Measurements from ENCODE around the gene ADRA2A. TPM values are rescaled to one million over a fixed set of nuclear protein-coding genes. Genes with fewer than 3 reads are reported as not detected.
A peak's percentile ranks its signal among the peaks of the same experiment; 100 is the strongest.

ADRA2A gene
- total and polyA plus RNA-seq, 2 experiments from 2014 or later: 18.9 to 74.8 TPM

DNA sequence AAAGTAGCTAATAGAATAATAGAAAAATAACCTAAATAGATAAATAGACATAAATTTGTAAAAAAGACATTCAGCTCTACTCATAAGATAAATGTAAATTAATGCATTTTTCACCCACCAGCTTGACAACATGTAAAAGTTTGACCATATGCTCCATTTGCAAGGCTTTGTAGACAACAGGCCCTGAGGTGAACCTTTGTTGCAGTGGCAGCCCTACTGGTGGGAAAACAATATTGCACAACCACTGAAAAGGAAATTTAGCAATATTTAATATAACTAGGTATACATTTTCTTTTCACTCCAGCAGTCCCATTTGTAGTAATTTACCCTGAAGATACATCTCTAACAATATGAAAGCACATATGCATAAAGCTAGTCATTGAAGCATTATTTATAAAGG lies 39.0 kb upstream of the ADRA2A start:
- H3K4me1 ChIP-seq (ENCODE audit: insufficient read depth): peaks cover 19% of the 10 kb centered on the region
- H3K9ac ChIP-seq: no peak overlapping the region
- H3F3A ChIP-seq (ENCODE audit: insufficient read depth): peaks cover 28% of the 10 kb centered on the region
- no peak overlapping the region for H3K27ac ChIP-seq
- no peak overlapping the region for H3K4me2 ChIP-seq (ENCODE audit: unreplicated experiment)
- 0 out of 2 replicates have a peak, but pooled peaks cover 5% of the 10 kb centered on the region for H3K36me3 ChIP-seq (ENCODE audit: low read depth)
- no peak overlapping the region for H2AFZ ChIP-seq
- in situ Hi-C loops (cut with MboI): no loop called here
- no peaks in the 10 kb centered on the region for H3K9me3 ChIP-seq (ENCODE audit: low read depth)
- H3K79me2 ChIP-seq (ENCODE audit: insufficient read depth): no peaks in the 10 kb centered on the region
- H3K4me3 ChIP-seq: no peak overlapping the region
- no peaks in the 10 kb centered on the region for H3K9me2 ChIP-seq (ENCODE audit: insufficient read depth)
- peak; percentile 4 for DNase-seq
- H4K20me1 ChIP-seq (ENCODE audit: insufficient read depth): no peaks in the 10 kb centered on the region
- no peaks in the 10 kb centered on the region for H3K27me3 ChIP-seq (replicated peaks; ENCODE audit: insufficient read depth)
- TF ChIP-seq EZH2 (IDR thresholded peaks at IDR 0.05; ENCODE audit: insufficient read depth, poor library complexity, severe bottlenecking): no peak
- no peak for TF ChIP-seq EZH2phosphoT487 (IDR thresholded peaks at IDR 0.05; ENCODE audit: insufficient read depth, low read depth)

DNA sequence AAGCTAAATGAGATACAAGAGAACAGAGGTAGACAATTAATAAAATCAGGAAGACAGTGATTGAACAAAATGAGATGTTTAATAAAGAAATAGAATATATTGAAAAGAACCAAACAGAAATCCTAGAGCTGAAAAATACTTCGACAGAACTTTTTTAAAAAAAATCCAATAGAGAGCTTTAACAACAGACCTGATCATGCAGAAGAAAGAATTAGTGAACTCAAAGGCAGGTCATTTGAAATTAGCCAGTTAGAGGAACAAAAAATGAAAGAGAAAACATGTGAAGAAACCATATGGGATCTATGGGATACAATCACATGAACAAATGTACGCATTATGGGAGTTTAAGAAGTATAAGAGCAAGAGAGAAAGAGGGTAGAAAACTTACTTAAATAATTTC lies 37.3 kb upstream of the ADRA2A start:
- 72 to 78% methylated on average over 2 of the region's 2 CpGs for WGBS, 2 experiments (ENCODE audit: low coverage in 1 of 2, low lambda C conversion rate in 2 of 2, missing lambda C conversion rate in 2 of 2)
- Histone ChIP-seq H4K20me1 (ENCODE audit: insufficient read depth) (no peaks in the 10 kb centered on the region), H3K9me2 (ENCODE audit: insufficient read depth) (no peaks in the 10 kb centered on the region), H3K27me3 (replicated peaks; ENCODE audit: insufficient read depth) (no peaks in the 10 kb centered on the region), H3K4me3 (no peak overlapping the region), H3K27ac (no peak overlapping the region), H3K79me2 (ENCODE audit: insufficient read depth) (no peaks in the 10 kb centered on the region), H3K4me1 (ENCODE audit: insufficient read depth) (peaks cover 15% of the 10 kb centered on the region), H3K9ac (no peak overlapping the region), H3K4me2 (ENCODE audit: unreplicated experiment) (no peak overlapping the region), H3K36me3 (ENCODE audit: low read depth) (no peaks in the 10 kb centered on the region), H3K9me3 (ENCODE audit: low read depth) (no peaks in the 10 kb centered on the region), H2AFZ (no peak overlapping the region), H3F3A (ENCODE audit: insufficient read depth) (peaks cover 13% of the 10 kb centered on the region)
- TF ChIP-seq EZH2 (IDR thresholded peaks at IDR 0.05; ENCODE audit: insufficient read depth, poor library complexity, severe bottlenecking) (no peak), EZH2phosphoT487 (IDR thresholded peaks at IDR 0.05; ENCODE audit: insufficient read depth, low read depth) (no peak)
- in situ Hi-C loops (cut with MboI): no loop called here
- no peak for DNase-seq

DNA sequence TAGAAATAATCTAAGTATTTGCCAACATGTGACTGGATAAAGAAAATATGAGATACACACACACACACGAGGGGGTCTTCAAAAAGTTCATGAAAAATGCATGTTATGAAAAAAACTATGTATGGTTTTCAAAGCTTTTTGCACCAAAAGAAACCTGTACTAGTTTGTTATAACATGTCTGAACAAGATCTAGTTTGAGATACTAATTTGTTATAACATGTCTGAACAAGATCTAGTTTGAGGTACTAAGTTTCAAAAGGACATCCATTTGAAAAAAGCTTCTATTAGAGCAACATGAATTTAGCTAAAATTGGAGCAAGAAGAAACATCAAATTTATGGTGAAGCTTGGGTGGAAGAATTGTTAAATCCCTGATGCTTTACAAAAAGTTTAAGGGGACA lies 19.8 kb upstream of the ADRA2A start:
- no peak for DNase-seq
- in situ Hi-C loops (cut with MboI): no loop called here
- WGBS, 2 experiments (ENCODE audit: low coverage in 1 of 2, low lambda C conversion rate in 2 of 2, missing lambda C conversion rate in 2 of 2): 9 to 16% methylated on average over 1 of the region's 1 CpG
- no peaks in the 10 kb centered on the region for H3K9me2 ChIP-seq (ENCODE audit: insufficient read depth)
- H3K9me3 ChIP-seq (ENCODE audit: low read depth): no peaks in the 10 kb centered on the region
- no peak overlapping the region for H3K27ac ChIP-seq
- H3K36me3 ChIP-seq (ENCODE audit: low read depth): no peaks in the 10 kb centered on the region
- H3K4me1 ChIP-seq (ENCODE audit: insufficient read depth): no peaks in the 10 kb centered on the region
- no peak overlapping the region for H3K4me3 ChIP-seq
- H3F3A ChIP-seq (ENCODE audit: insufficient read depth): no peaks in the 10 kb centered on the region
- H3K27me3 ChIP-seq (replicated peaks; ENCODE audit: insufficient read depth): no peaks in the 10 kb centered on the region
- H4K20me1 ChIP-seq (ENCODE audit: insufficient read depth): no peaks in the 10 kb centered on the region
- no peaks in the 10 kb centered on the region for H3K79me2 ChIP-seq (ENCODE audit: insufficient read depth)
- H2AFZ ChIP-seq: no peak overlapping the region
- H3K9ac ChIP-seq: no peak overlapping the region
- H3K4me2 ChIP-seq (ENCODE audit: unreplicated experiment): no peak overlapping the region
- TF ChIP-seq EZH2phosphoT487 (IDR thresholded peaks at IDR 0.05; ENCODE audit: insufficient read depth, low read depth): no peak
- no peak for TF ChIP-seq EZH2 (IDR thresholded peaks at IDR 0.05; ENCODE audit: insufficient read depth, poor library complexity, severe bottlenecking)

DNA sequence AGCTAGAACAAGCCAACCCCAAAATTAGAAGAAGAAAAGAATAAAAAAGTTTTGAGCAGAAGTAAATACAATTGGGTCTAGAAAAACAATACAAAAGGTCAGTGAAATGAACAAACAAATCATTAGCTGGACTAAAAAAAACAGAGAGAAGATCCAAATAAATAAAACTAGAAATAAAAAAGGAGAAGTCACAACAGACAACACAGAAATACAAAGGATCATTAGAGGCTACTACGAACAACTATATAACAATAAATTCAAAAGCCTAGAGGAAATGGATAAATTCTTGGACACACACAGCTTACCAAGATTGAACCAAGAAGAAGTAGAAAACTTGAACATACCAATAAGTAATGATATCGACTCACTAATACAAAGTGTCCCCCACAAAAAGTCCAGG lies 13.4 kb upstream of the ADRA2A start:
- H3K4me3 ChIP-seq: no peak overlapping the region
- WGBS, 2 experiments (ENCODE audit: low coverage in 1 of 2, low lambda C conversion rate in 2 of 2, missing lambda C conversion rate in 2 of 2): 72 to 77% methylated on average over 2 of the region's 2 CpGs
- H3K36me3 ChIP-seq (ENCODE audit: low read depth): no peaks in the 10 kb centered on the region
- H3F3A ChIP-seq (ENCODE audit: insufficient read depth): no peaks in the 10 kb centered on the region
- no peaks in the 10 kb centered on the region; the same call in 1 of the 2 replicates for H3K27me3 ChIP-seq (replicated peaks; ENCODE audit: insufficient read depth)
- no peaks in the 10 kb centered on the region for H3K9me3 ChIP-seq (ENCODE audit: low read depth)
- in situ Hi-C loops (cut with MboI): loop anchor here (10.0 kb wide), 1 partner anchor 1071 kb away; no protein-coding TSS in a partner anchor
- no peaks in the 10 kb centered on the region for H3K79me2 ChIP-seq (ENCODE audit: insufficient read depth)
- no peak overlapping the region for H3K9ac ChIP-seq
- H3K4me2 ChIP-seq (ENCODE audit: unreplicated experiment): no peak overlapping the region
- no peak overlapping the region for H3K27ac ChIP-seq
- TF ChIP-seq EZH2phosphoT487 (IDR thresholded peaks at IDR 0.05; ENCODE audit: insufficient read depth, low read depth): no peak
- TF ChIP-seq EZH2 (IDR thresholded peaks at IDR 0.05; ENCODE audit: insufficient read depth, poor library complexity, severe bottlenecking): no peak
- DNase-seq: no peak
- H3K9me2 ChIP-seq (ENCODE audit: insufficient read depth): no peaks in the 10 kb centered on the region
- no peaks in the 10 kb centered on the region for H3K4me1 ChIP-seq (ENCODE audit: insufficient read depth)
- H4K20me1 ChIP-seq (ENCODE audit: insufficient read depth): no peaks in the 10 kb centered on the region
- no peak overlapping the region for H2AFZ ChIP-seq

DNA sequence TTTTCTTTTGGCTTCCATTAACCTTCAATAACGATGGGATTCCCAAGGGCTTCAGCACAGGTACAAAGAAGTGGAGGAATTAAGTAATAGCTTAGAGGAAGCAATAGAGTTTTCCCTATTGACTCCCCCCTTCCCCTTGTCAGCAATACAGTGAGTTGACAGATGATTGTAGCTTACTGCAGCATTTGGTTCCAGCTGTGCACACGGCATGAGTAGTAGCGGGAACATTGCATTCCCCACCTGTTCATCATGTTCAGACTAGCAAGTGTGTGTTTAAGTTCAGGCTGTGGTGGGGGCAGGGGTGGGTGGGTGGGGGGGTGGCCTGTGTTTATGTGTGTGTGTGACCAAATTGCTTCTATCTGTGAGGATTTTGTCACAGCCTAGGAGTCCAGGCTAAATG lies 4.6 kb upstream of the ADRA2A start:
- Histone ChIP-seq H3K9ac (no peak overlapping the region), H4K20me1 (ENCODE audit: insufficient read depth) (no peaks in the 10 kb centered on the region), H3K9me3 (ENCODE audit: low read depth) (no peaks in the 10 kb centered on the region), H3K9me2 (ENCODE audit: insufficient read depth) (no peaks in the 10 kb centered on the region), H3K27ac (no peak overlapping the region), H2AFZ (no peak overlapping the region), H3K4me1 (ENCODE audit: insufficient read depth) (no peaks in the 10 kb centered on the region; the same call in 1 of the 2 replicates), H3K36me3 (ENCODE audit: low read depth) (no peaks in the 10 kb centered on the region), H3K4me3 (no peak overlapping the region), H3F3A (ENCODE audit: insufficient read depth) (no peaks in the 10 kb centered on the region), H3K4me2 (ENCODE audit: unreplicated experiment) (no peak overlapping the region), H3K79me2 (ENCODE audit: insufficient read depth) (no peaks in the 10 kb centered on the region), H3K27me3 (replicated peaks; ENCODE audit: insufficient read depth) (no peaks in the 10 kb centered on the region; the same call in 1 of the 2 replicates)
- peak; percentile 25 for DNase-seq
- in situ Hi-C loops (cut with MboI): loop anchor here (10.0 kb wide), 1 partner anchor 783 kb away; no protein-coding TSS in a partner anchor
- no peak for TF ChIP-seq EZH2 (IDR thresholded peaks at IDR 0.05; ENCODE audit: insufficient read depth, poor library complexity, severe bottlenecking)
- no peak for TF ChIP-seq EZH2phosphoT487 (IDR thresholded peaks at IDR 0.05; ENCODE audit: insufficient read depth, low read depth)
- WGBS, 2 experiments (ENCODE audit: low coverage in 1 of 2, low lambda C conversion rate in 2 of 2, missing lambda C conversion rate in 2 of 2): 64 to 65% methylated on average over 3 of the region's 3 CpGs
